ENCODE results near the gene MPRIP.

Gene MPRIP

GRCh38 chr17:17088541-17089525 lies 46.6 kb downstream of the MPRIP start:
- TF ChIP-seq CTCF (IDR thresholded peaks at IDR 0.05; ENCODE audit: control insufficient read depth, extremely low read depth, insufficient read depth): no peak
- no peak for DNase-seq (ENCODE audit: low read depth)
- H3K4me3 ChIP-seq (ENCODE audit: low read depth, low read length): no peak overlapping the region

DNA sequence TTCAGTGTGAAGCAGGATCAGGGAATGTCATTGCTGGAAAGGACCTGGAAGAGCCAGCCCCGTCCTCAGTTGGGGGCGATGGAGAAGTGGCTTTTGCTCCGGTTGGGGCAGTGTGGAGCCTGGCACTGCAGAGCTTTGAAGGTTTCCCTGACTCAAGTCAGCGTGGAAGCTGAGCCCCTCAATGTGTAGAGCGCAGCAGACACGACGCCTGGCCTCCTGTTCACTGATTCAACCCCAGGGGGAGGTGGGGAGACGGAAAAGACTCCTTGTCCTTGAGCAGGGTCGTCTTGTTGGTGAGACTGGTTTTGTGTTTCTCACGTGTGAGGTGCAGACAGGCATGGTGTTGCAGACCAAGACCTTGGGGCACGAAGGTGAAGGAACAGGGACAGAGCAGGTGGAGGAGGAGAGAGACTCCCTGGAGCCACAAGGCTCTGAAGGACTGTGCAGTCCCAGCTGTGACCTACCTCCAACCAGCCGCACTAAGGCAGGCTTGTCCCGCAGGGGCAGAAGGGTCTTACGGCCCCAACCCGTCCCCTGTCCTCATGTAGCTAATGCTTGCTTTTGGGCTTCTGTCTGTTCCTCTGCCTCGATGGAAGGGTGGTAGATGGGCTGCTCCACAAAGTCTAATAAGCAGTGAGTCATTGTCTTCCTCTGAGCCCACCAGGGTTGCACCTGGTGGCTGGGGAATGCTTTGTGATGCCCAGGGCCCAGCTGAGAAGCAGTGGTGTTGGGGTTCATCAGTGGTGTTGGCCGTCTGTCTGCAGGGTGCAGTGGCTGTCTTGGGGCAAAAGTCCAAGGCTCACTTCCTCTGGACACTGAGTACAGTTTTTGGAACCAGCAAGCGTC lies 47.8 kb downstream of the MPRIP start:
- TF ChIP-seq CTCF (IDR thresholded peaks at IDR 0.05; ENCODE audit: control insufficient read depth, extremely low read depth, insufficient read depth): no peak
- H3K4me3 ChIP-seq (ENCODE audit: low read depth, low read length): no peak overlapping the region
- DNase-seq (ENCODE audit: low read depth): no peak

DNA sequence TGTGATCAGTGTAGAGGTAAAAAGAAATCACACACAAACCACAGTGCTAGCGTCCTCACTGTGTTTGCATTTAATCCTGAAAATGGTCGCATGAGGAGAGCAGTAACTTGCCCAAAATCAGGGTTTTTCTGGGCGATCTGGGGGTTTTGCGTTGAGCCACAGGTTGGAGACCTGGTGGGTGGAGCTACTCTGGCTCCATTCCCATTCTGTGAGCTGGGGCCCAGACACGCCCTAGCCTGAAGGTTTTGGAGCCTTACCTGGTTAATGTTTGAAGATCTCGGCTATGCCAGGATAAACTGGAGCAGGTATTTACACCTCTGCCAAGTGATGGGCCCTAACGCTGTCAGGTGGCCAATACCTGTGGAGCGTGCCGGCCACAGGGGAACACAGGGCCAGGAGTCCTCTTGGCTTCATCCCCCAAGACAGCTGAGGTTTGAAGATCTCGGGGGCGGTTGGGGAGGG lies 48.4 kb downstream of the MPRIP start:
- no peak for TF ChIP-seq CTCF (IDR thresholded peaks at IDR 0.05; ENCODE audit: control insufficient read depth, extremely low read depth, insufficient read depth)
- H3K4me3 ChIP-seq (ENCODE audit: low read depth, low read length): no peak overlapping the region
- DNase-seq (ENCODE audit: low read depth): peak; percentile 84

DNA sequence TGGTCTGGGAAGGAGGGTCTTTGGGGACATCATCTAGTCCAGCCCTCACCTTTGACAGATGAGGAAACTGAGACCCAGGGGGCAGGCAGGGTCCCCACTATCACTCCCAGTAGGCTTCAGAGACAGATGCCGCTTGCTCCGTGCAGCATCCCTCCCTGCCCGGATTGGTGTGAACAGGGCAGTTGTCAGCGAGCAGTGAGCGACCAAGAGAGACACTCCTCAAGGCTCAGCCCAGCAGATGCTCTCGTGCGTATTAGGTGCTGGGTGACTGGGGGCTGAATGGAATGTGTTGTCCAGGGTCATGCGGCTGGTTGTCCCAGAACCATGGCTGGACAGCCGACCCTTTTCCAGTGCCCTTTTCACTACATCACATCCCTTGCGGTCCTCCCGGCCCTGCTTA lies 49.0 kb downstream of the MPRIP start:
- no peak for DNase-seq (ENCODE audit: low read depth)
- no peak overlapping the region for H3K4me3 ChIP-seq (ENCODE audit: low read depth, low read length)
- TF ChIP-seq CTCF (IDR thresholded peaks at IDR 0.05; ENCODE audit: control insufficient read depth, extremely low read depth, insufficient read depth): no peak

DNA sequence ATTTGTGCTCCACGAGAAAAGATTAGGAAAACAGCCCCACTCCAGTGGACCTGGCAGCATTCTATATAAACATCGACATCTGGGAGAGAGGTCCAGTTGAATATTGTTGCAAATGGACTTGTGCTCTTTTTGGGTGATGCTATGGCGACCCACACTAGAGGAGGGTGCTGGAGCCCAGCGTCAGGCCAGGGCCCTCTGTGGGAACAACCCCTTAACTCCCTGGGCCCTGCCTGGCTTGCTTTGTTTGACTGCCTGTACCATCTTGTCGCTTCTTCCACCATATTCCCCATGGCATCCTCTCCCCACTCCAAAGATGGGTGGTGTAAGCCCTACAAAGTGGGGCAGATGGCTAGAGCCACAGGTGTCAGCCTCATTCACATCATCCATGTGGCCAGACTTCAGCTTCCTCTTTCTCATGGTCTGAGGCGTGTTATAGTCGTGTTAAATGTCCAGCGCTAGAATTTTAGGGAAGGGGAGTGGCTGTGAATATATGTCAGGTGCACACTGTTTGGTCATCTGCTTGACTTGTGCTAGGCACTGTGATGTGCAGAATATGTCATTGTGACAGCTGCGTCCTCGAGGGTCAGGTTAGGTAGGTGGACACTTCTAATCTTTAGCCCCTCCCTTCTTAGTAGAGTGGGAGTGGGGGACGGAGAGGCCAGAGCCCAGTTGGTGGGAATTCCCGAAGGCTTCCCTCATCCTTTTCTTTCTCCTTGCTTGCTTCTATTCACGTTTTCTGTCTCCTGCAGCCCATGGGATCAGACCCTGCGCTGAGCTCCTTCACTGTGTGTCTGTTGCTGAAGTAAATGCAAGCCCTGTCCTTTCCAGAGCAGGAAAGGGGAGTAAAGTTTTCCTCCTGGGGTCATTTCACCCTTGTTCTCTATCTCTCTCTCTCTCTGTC lies 49.8 kb downstream of the MPRIP start:
- no peak for TF ChIP-seq CTCF (IDR thresholded peaks at IDR 0.05; ENCODE audit: control insufficient read depth, extremely low read depth, insufficient read depth)
- no peak overlapping the region for H3K4me3 ChIP-seq (ENCODE audit: low read depth, low read length)
- DNase-seq (ENCODE audit: low read depth): no peak

DNA sequence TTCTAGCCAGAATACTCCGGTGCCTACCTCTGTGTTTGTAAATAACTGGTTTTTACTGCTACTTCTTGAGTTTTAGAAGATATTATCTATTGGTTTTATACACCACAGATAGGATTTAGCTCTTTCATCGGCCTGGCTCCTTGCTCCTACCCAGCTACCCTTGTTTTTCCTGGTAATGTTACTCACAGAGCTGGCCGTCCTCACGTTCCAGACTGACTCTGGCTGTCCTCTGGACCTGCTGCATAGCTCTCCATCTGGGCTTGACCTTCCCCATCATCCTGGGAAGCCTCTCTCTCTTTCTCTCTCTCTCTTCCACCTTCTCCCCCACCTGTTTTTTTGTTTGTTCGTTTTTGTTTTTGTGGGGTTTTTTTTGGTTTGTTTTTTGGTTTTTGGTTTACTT lies 51.5 kb downstream of the MPRIP start:
- H3K4me3 ChIP-seq (ENCODE audit: low read depth, low read length): no peak overlapping the region
- no peak for TF ChIP-seq CTCF (IDR thresholded peaks at IDR 0.05; ENCODE audit: control insufficient read depth, extremely low read depth, insufficient read depth)
- no peak for DNase-seq (ENCODE audit: low read depth)

All from LNCaP clone FGC (cell line).